Posterior vena cava (tissue), 2 donors: Measurements from ENCODE around the gene ZNF366. TPM values are rescaled to one million over a fixed set of nuclear protein-coding genes. Genes with fewer than 3 reads are reported as not detected.

Experiments
- DNase-seq: peaks from one replicate; pipeline ENCODE4 v3.0.0-alpha.2; 2020; ENCODE audit warnings: low spot score
- intact Hi-C, 2 donors: fragments of 100-400 bp; cut with DNase I; formaldehyde crosslinking; loops; one replicate each; pipeline versions ENCODE4 v1.14.1 to v1.14.2; 2022 to 2023
- total RNA-seq, 2 donors: library from RNA; stranded (reverse); fragmentation: NEBNext Ultra II Directional; extraction: Animal tissue kit (Norgen Biotek cat#: 25700); gene quantifications; one replicate each; pipeline ENCODE4 v1.2.1, GENCODE V29; 2021
- donor health status: DM: yes; HTN: yes; CAD: no.
- donor health status: DM: yes; HTN: yes; CAD: no.

Gene ZNF366
- total RNA-seq, 2 donors from 2014 or later, result 5.0 to 5.1 TPM

DNA sequence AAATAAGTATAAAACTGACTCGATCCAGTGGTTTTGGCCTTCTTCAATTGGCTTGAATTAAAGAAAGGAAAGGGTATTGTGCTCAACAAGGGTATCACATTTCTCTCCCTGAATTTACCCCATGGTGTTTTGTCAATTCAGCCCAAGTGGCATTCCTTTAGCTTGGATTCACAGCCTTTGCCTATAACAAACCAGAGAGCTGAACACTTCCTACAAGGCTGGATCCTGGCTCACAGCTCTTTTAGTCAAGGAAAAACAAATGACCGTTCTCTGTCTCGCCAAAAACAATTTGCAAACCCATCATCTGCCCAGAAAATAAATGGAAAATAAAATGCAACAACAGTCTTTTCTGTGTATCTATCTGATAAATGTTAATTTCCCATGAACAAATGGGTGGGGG, 5.7 kb downstream of the ZNF366 start:
- DNase-seq, result no peak
- intact Hi-C loops, result loop anchor here in 1 of 2 donors (10.0 kb wide), 1 partner anchor 127 kb away; no protein-coding TSS in a partner anchor

DNA sequence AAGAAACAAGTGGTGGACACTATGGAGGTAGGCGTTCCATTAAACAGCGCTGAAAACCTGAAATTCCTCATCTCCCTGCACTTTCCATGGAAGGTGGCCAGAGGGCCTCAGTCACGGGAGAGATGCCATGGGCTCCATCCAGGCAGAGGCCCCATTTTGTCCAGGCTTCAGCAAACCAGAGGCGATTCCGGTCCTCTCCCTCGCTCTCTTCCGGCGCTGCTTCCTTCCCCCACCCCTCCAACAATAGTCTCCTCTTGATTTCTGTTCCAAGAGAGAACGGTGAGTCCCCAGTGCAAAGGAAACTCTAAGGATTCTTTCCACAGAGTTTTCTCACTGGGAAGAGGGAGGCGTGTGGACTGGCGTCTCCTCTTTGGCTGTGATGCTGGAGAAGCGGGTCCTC, 7.5 kb downstream of the ZNF366 start:
- intact Hi-C loops, result loop anchor here in 1 of 2 donors (10.0 kb wide), 1 partner anchor 125 kb away; no protein-coding TSS in a partner anchor
- no peak for DNase-seq

DNA sequence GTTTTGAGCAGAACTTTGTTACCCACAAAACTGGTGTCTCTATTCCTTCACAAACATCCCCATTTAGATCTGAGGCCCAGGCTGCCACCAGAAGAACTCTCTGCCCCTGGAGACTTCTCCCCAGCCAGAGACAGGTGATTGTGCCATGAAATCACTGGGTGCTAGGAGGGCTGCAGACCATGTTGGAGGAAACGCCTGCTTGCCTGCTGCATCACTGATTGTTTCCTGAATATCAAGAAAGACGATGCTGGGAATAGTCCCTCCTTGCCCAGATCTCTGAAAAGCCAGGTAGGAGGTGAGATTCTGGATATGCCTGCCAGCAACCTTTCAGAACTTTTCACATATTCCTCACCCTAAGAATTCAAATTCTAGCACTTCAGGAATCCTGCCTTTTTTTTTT, 8.1 kb downstream of the ZNF366 start:
- intact Hi-C loops, result no loop called here
- no peak for DNase-seq

DNA sequence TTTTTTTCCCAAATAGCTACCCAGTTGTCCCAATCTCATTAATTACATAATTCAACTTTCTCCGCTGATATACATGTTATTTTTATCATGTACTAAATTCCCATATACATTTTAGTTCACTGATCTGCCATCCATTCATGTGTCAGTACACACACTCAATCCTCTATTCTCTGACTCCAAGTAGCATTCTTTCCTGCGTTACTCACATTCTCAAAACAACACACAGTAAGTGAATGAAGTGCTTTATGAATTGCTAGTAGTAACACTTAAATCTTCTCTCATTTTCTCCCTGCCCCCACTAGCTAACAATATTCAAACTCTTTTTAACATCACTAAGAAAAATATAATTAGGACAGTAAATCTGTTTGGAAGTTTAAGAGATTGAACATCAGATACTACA, 8.9 kb downstream of the ZNF366 start:
- no peak for DNase-seq
- intact Hi-C loops, result no loop called here

DNA sequence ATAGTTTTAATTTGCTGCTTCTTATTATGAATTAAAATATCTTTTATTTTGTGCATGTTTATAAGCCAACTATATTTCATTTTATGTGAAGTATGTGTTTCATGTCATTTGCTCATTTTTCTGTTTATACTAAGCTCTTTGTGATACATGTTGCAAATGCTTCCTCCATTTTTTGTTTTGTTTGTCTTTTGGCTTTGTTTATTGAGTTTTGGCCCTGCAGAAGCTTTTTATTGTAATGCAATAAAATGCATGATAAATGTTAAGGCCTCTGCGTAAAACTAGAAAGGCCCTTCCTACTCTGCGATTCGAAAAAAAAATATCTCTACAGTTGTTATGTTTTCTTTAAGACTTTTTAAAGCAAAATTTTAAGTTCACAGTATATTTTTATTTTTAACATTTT, 9.4 kb downstream of the ZNF366 start:
- intact Hi-C loops, result no loop called here
- DNase-seq, result no peak

DNA sequence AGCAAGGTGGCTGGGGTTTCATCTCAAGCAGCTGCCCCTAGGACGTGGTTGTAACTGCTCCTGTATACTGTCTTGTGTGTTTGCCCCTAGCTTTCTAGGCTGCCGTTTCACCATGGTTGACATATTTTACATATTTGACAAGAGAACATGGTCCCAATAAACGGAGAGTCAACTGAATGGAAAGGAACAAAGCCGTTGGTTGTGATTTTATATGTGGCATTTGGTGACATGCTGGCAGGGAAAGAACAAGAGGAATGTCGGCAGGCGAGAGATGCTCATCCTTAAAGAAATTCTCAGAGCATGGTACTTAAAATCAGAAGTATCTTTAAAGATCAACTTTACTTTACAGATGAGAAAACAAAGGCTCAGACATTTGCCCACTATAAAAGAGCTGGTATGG, 11.8 kb downstream of the ZNF366 start:
- no peak for DNase-seq
- intact Hi-C loops, result no loop called here

DNA sequence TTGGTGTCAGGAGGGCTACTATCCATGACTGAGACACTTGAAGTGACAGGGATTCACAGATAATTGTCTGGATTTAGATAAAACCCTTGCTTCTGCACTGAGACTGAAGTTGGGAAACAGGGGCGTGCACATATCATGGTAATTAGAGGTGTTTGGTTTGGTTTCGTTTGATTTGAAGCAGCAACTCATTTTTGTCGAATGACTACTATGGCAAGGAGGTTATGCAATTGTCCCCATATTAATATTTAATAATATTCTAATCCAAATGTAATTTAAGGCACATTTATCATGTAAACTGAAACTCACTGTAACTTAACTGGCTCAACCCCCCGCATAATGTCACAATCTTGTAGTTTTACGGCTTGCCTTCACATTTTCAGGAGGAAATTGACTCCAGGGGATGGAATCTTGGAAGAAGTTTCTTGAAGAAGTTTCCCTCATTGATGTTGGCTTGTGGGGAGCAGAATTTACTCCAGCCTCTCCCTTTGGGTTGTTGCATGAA, 12.5 kb downstream of the ZNF366 start:
- no peak for DNase-seq
- intact Hi-C loops, result no loop called here

DNA sequence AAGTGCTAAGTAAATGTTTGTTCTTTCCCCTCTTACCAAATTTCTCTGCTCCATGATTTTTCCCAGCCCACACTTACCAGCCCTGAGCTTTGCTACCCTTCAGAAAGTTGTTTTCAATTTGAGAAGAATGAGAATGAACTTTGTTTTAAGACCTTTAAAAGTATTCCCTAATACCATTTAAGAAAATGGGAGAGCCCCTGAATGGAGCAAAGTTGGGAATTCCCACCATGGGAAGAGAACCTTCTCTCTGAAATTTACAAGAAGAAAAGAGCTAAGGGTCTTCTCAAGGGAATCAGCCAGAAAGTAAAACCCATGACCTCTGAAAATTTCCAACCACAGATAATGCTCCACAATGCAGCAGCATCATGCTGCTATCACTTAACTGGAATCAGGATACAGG, 17.7 kb downstream of the ZNF366 start:
- no peak for DNase-seq
- intact Hi-C loops, result no loop called here

DNA sequence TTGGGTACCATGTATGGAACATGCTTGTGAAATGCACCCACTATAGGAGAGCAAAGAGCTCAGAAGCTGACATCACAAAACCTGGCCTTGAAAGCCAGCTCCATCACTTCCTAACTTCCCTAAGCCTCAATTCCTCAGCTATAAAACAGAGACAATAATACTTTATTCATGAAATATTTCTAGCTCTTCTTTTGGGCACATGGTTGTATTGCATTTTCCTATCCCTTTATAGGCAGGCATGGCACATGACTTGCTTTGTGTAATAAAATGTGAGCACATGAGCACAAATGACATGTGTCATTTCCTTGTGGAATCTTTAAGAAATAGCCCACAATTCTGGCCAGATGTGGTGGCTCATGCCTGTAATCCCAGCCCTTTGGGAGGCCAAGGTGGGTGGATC, 18.5 kb downstream of the ZNF366 start:
- DNase-seq, result no peak
- intact Hi-C loops, result no loop called here

DNA sequence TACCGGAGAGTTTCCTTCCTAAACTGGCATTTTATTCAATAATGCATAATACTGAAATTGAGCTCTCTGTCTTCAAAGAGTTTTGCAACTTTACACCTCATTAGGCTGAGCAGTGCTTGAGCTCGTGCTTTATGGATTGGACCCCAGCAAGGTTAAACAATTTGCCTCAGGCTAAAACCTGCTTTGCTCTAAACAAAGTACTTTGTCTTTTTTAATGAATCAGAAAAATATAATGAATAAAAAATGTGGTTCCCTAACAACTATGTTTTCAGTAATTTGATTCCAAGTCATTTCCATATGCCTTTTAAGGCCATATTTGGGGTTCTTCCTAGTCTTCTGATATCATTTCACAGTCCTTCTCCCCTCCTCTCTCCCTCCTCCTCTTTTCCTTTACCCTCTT, 20.0 kb downstream of the ZNF366 start:
- intact Hi-C loops, result no loop called here
- DNase-seq, result no peak

DNA sequence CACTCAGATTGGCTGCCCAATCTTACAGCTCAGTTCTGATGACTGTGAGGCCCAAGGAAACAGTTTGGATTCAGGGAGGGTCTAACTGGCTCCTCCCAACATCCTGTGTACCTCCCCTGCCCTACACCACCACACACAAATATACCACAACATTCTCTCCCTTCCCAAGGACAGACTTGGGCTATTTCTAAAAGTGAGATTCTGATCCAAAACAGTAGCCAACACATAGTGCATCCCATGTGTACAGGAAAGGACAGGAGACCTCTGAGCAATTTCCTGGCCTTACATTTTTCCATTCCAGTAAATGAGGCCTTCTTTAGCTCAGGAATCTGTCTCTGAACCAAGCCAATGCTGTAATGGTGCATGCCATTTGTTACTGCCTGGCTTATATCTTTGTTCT, 20.8 kb downstream of the ZNF366 start:
- intact Hi-C loops, result no loop called here
- no peak for DNase-seq

DNA sequence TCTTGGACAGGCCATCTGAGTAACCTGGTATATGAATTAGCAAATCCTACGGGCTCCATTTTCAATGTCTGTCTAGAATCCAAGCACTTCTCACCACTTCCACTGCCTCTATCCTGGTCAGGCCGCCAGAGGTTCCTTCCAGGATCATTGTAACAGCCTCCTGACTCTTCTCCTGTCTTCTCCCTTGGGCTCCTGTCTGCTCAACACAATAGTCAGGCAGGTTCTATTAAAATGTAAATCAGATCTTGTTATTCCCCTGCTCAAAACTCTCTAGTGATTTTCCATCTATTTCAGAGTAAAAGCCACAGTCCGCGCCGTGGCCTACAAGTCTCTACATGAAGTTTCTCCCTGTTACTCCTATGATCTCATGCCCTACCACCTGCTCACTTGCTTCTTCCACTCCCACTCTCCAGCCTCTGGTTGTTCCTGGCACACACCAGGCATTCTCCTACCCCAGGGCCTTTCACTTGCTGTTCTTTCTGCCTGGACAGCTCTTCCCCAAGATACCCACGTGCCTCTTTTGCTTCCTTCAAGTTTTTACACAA, 21.7 kb downstream of the ZNF366 start:
- no peak for DNase-seq
- intact Hi-C loops, result no loop called here

DNA sequence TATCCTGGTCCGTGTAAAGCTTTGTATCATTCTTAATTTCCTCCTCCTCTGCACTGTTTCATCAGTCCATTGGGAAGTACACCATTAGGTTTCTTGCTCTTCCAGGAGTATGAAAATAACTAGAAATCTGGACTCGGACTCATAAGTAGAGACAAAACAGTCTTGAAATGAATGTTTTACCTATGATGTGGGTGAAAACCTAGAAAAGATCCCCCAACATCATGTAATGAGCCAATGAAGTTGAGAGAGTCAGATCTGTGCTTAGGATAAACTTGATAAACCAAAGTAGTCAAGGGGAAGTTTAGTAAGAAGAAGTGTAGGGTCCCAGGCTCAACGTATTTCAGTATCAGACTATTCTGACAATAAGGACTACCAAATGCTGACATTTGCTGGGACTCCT, 25.2 kb downstream of the ZNF366 start:
- no peak for DNase-seq
- intact Hi-C loops, result no loop called here

DNA sequence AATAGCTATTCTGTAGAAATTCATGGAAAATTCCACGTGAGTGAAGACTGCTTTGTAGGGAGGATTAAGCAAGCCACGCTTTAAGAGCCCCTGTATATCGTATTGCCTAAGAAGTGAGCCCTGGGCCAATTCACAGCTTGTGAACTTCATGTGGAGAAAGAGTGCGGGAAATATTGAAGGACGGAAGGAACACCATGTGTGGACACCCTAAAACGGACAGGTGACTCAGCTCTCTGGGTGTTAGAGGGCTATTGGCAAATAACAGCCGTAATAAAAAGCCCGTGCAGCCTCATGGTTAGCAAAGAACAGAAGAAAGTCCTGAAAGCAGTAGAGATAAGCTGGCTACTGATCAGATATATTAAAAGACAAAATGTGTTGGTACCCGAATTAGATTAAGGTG, 26.4 kb downstream of the ZNF366 start:
- intact Hi-C loops, result no loop called here
- no peak for DNase-seq

DNA sequence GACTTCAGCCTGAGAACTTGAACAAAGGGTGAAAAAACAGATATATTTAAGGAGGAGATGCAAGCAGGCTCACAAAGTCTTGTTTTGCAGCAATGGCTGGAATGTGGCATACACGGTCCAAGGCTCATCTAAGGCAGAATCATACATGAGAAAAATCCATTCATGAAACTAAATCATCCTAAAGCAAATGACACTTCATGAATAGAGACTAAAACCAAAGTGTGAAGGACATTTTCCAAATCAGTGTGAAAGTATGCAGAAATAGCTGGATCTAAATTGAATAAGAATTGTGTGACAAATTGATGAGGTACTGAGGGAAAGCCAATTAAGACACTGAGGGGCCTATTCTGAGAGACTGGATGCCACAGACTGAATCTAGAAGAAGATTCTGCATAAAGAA, 27.3 kb downstream of the ZNF366 start:
- no peak for DNase-seq
- intact Hi-C loops, result no loop called here

DNA sequence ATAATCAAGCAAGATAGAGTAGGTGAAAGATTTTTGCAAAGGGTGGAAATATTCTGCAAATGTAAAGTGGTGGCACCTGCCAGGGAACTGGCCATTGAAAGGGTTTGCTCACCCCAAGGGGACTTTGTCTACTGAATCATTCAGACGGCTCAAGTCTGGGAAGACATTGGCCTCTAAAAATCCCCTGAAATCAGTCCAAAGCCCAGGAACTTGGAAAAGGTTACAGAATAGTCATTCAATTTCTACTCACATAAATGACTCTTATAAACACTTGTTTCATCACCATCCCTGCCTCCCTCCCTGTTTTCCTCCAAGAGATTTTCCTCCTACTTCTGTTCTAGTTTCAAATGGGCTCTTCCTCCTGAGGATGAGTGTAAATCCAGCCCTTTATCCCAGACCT, 28.5 kb downstream of the ZNF366 start:
- intact Hi-C loops, result no loop called here
- DNase-seq, result no peak

DNA sequence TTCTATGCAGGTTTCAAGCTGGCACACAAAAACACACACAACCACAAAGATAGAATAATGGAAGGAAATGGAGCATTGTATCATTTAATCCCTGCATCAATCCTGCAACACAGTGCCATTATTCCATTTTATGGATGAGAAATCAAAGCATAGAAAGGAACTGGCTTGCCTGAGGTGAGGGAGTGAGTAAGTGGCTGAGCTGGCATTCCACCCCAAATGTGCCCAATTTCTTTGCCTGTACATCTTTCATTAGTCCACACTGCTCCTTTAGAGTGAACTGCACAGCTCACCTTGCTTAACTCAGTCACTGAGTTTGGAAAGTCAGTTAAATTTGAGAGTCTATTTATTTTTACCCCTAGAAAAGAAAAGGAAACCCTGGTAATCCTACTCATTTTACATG, 28.9 kb downstream of the ZNF366 start:
- DNase-seq, result no peak
- intact Hi-C loops, result no loop called here

DNA sequence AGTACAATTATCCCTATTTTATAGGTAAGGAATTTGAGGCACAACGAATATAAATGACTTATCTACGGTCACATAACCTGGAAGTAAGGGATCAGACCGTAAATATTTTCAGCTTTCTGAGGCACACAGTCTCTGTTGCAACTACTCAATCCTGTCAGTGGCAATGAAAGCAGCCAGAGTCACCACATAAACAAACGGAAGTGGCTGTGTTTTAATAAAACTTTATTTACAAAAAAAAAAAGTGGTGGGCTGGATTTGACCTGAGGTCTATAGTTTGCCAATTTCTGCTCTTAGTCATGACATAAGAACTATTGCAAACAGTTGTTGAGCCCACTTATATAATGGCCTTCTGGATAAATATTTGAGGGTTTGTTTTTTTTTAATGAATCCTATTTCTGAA, 29.6 kb downstream of the ZNF366 start:
- intact Hi-C loops, result no loop called here
- DNase-seq, result no peak

DNA sequence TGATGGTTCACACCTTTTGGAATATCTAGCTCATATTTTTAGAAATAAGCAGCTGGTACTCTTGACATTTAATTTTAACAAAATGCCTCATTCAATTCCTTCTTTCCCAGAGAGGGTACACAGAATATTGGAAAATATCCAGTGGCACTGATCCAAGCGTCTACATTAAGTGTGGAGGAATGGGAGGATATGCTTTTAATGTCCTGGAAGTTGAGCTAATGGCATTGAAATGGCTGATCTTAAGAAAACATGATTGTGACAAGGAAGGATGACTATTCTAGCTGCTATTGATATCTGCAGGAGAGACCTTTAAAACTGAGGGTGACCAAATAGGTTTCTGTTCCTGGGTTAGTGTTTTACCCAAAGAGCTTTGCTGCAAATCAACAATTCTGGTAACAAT, 30.0 kb downstream of the ZNF366 start:
- DNase-seq, result no peak
- intact Hi-C loops, result no loop called here

DNA sequence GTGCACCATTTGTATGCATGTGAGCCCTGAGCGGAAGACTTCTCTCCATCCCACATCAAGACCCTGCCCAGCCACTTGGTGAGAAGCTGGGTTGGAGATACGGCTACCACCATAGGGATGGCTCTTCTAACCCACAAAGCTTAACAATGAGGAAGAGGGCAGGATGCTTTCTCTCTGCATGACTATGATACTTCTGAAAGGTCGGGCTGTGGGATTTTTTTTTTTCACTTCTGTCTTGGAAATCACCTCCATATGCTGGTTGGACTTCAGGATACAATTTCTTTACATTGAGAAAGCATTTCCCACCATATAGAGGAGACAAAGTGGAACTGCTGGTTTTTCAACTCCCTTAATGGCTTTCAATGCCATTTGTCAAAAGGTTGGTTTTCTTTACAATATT, 30.5 kb downstream of the ZNF366 start:
- intact Hi-C loops, result no loop called here
- DNase-seq, result no peak

DNA sequence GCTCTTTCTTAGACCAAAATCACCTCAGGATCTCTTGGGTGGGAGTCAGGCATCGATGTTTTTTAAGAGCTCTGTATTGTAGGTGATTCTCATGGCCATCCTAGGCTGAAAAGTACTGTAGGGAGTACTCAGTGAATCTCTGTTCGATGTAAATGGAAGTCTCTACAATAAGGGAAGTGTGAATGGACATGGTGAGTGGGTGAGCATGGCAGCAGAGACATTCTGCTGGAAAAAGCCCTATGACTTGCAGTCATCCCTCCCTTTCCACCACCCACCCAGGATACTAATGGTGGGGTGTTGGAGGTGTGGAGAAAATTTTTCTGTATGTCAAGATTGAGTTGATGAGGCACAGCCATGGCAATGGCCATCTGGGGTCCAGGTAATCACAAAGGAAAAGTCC, 30.9 kb downstream of the ZNF366 start:
- intact Hi-C loops, result no loop called here
- no peak for DNase-seq

DNA sequence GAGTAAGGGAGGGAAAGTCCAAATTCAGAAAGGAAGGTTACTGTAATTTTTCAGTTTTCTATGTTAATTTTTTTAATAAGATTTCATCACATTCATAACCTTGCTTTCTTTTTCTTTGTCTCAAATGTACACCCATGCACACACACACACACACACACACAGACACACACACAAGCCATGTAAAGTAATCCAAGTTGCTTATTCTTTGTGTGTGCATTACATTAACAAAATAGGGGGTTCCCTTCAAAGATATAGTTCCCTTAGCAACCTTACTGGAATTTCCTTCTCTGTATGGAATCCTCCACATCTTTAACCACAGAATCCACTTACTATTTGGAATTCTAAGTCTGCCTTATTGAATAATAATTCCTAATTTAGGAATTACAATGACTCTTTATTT, 32.7 kb downstream of the ZNF366 start:
- no peak for DNase-seq
- intact Hi-C loops, result no loop called here
